GM18526 (cell line): ENCODE results near the gene POGZ.

Experiments
- POLR2A ChIP-seq: IDR thresholded peaks from 3 replicates; pipeline ENCODE4 v1.6.1; 2011; ENCODE audit not compliant: insufficient read length; ENCODE audit errors: extremely low read depth

POGZ gene

GRCh38 chr1:151455231-151455630, 4.1 kb downstream of the POGZ start:
- no peak for TF ChIP-seq POLR2A

- TF ChIP-seq POLR2A = no peak
Measured at GRCh38 chr1:151447696-151448095, 11.6 kb downstream of the POGZ start.

GRCh38 chr1:151444783-151445177, 14.5 kb downstream of the POGZ start:
- no peak for TF ChIP-seq POLR2A

- no peak for TF ChIP-seq POLR2A
Measured at GRCh38 chr1:151443846-151444782, 15.2 kb downstream of the POGZ start.

GRCh38 chr1:151436985-151437384, 22.3 kb downstream of the POGZ start:
- no peak for TF ChIP-seq POLR2A

- TF ChIP-seq POLR2A = no peak
Measured at GRCh38 chr1:151435174-151435573, 24.1 kb downstream of the POGZ start.

GRCh38 chr1:151428068-151428467, 31.2 kb downstream of the POGZ start:
- TF ChIP-seq POLR2A = no peak

- TF ChIP-seq POLR2A = no peak
Measured at GRCh38 chr1:151425103-151425502, 34.2 kb downstream of the POGZ start.

GRCh38 chr1:151419819-151420218, 39.5 kb downstream of the POGZ start:
- TF ChIP-seq POLR2A = no peak

- no peak for TF ChIP-seq POLR2A
Measured at GRCh38 chr1:151418081-151418480, 41.2 kb downstream of the POGZ start.

- TF ChIP-seq POLR2A = no peak
Measured at GRCh38 chr1:151416231-151416630, 43.1 kb downstream of the POGZ start.

- TF ChIP-seq POLR2A = no peak
Measured at GRCh38 chr1:151411884-151412283, 47.4 kb downstream of the POGZ start.

GRCh38 chr1:151408891-151409290, 50.4 kb downstream of the POGZ start:
- no peak for TF ChIP-seq POLR2A

GRCh38 chr1:151407304-151407703, 52.0 kb downstream of the POGZ start:
- no peak for TF ChIP-seq POLR2A

GRCh38 chr1:151406176-151406575, 53.1 kb downstream of the POGZ start:
- no peak for TF ChIP-seq POLR2A

GRCh38 chr1:151405187-151405951, 53.9 kb downstream of the POGZ start:
- no peak for TF ChIP-seq POLR2A
